Measurements from ENCODE around the gene ABCA3. TPM values are rescaled to one million over a fixed set of nuclear protein-coding genes. Genes with fewer than 3 reads are reported as not detected.

ABCA3 gene
- total RNA-seq, 2 donors from 2014 or later, result 3.3 to 3.5 TPM

- no peak for DNase-seq
- H3K27ac ChIP-seq (ENCODE audit: low read depth, low read length), result no peak overlapping the region
- 91 to 94% methylated on average over 18 to 30 of the region's 30 CpGs for WGBS, 2 experiments (ENCODE audit: insufficient coverage in 1 of 2, insufficient read length in 1 of 2)
Measured at GRCh38 chr16:2308089-2308962, 32.2 kb downstream of the ABCA3 start.

GRCh38 chr16:2299915-2300192 lies 40.7 kb downstream of the ABCA3 start:
- no peaks in the 10 kb centered on the region for H3K27me3 Mint-ChIP-seq (ENCODE audit: insufficient read depth)

More at GRCh38 chr16:2308089-2308962, 32.2 kb downstream of the ABCA3 start:
- H3K9me3 Mint-ChIP-seq, result peaks cover 2% of the 10 kb centered on the region
- Histone ChIP-seq H3K36me3 (ENCODE audit: control insufficient read depth, insufficient read depth, low read length) (no peaks in the 10 kb centered on the region), H3K4me3 (ENCODE audit: low read length) (no peak overlapping the region), H3K27me3 (ENCODE audit: control insufficient read depth, insufficient read depth, low read length, poor library complexity, severe bottlenecking) (no peaks in the 10 kb centered on the region), H3K9me3 (ENCODE audit: control insufficient read depth, low read length) (no peaks in the 10 kb centered on the region), H3K4me1 (ENCODE audit: control insufficient read depth, insufficient read depth, low read length) (no peaks in the 10 kb centered on the region), H3K9ac (ENCODE audit: extremely low read depth, low read length, poor library complexity, severe bottlenecking) (no peak overlapping the region)
- H3K27me3 Mint-ChIP-seq (ENCODE audit: insufficient read depth), result peaks cover 6% of the 10 kb centered on the region
- H3K36me3 Mint-ChIP-seq (ENCODE audit: low read depth), result no peaks in the 10 kb centered on the region
- H3K4me3 Mint-ChIP-seq, result no peak overlapping the region
- no peaks in the 10 kb centered on the region for H3K4me1 Mint-ChIP-seq
- TF ChIP-seq CTCF (conservative IDR thresholded peaks at IDR 0.05), result no peak
- no peak overlapping the region for H3K27ac Mint-ChIP-seq

GRCh38 chr16:2299121-2299914 lies 41.2 kb downstream of the ABCA3 start:
- Histone ChIP-seq H3K9me3 (ENCODE audit: control insufficient read depth, low read length) (no peaks in the 10 kb centered on the region), H3K9ac (ENCODE audit: extremely low read depth, low read length, poor library complexity, severe bottlenecking) (no peak overlapping the region), H3K4me1 (ENCODE audit: control insufficient read depth, insufficient read depth, low read length) (no peaks in the 10 kb centered on the region), H3K36me3 (ENCODE audit: control insufficient read depth, insufficient read depth, low read length) (no peaks in the 10 kb centered on the region), H3K27me3 (ENCODE audit: control insufficient read depth, insufficient read depth, low read length, poor library complexity, severe bottlenecking) (no peaks in the 10 kb centered on the region), H3K27ac (ENCODE audit: low read depth, low read length) (no peak overlapping the region), H3K4me3 (ENCODE audit: low read length) (no peak overlapping the region)
- Mint-ChIP-seq H3K9me3 (no peaks in the 10 kb centered on the region), H3K4me1 (no peaks in the 10 kb centered on the region), H3K27me3 (ENCODE audit: insufficient read depth) (no peaks in the 10 kb centered on the region), H3K36me3 (ENCODE audit: low read depth) (no peaks in the 10 kb centered on the region), H3K4me3 (no peak overlapping the region), H3K27ac (no peak overlapping the region)
- TF ChIP-seq CTCF (conservative IDR thresholded peaks at IDR 0.05), result no peak
- no peak for DNase-seq
- 88 to 91% methylated on average over 15 to 31 of the region's 31 CpGs for WGBS, 2 experiments (ENCODE audit: insufficient coverage in 1 of 2, insufficient read length in 1 of 2)

More at GRCh38 chr16:2299915-2300192, 40.7 kb downstream of the ABCA3 start:
- no peak for TF ChIP-seq CTCF (conservative IDR thresholded peaks at IDR 0.05)
- Histone ChIP-seq H3K27ac (ENCODE audit: low read depth, low read length) (no peak overlapping the region), H3K9me3 (ENCODE audit: control insufficient read depth, low read length) (no peaks in the 10 kb centered on the region), H3K27me3 (ENCODE audit: control insufficient read depth, insufficient read depth, low read length, poor library complexity, severe bottlenecking) (no peaks in the 10 kb centered on the region), H3K9ac (ENCODE audit: extremely low read depth, low read length, poor library complexity, severe bottlenecking) (no peak overlapping the region), H3K36me3 (ENCODE audit: control insufficient read depth, insufficient read depth, low read length) (no peaks in the 10 kb centered on the region), H3K4me3 (ENCODE audit: low read length) (no peak overlapping the region), H3K4me1 (ENCODE audit: control insufficient read depth, insufficient read depth, low read length) (no peaks in the 10 kb centered on the region)
- no peak overlapping the region for H3K27ac Mint-ChIP-seq
- H3K9me3 Mint-ChIP-seq, result no peaks in the 10 kb centered on the region
- H3K36me3 Mint-ChIP-seq (ENCODE audit: low read depth), result no peaks in the 10 kb centered on the region
- no peak overlapping the region for H3K4me3 Mint-ChIP-seq
- H3K4me1 Mint-ChIP-seq, result no peaks in the 10 kb centered on the region
- 82 to 86% methylated on average over 5 to 10 of the region's 10 CpGs for WGBS, 2 experiments (ENCODE audit: insufficient coverage in 1 of 2, insufficient read length in 1 of 2)
- peak; percentile 56 for DNase-seq
